GM06990 (cell line): ENCODE data around the gene YKT6.

Experiments
- DNase-seq: peaks from one replicate; pipeline ENCODE4 v3.0.0-alpha.2; 2011; ENCODE audit not compliant: insufficient read length; ENCODE audit errors: extremely low read depth
- H3K27me3 ChIP-seq: replicated peaks from 2 replicates; pipeline ENCODE4 v1.6.0; 2011; ENCODE audit warnings: low read length; ENCODE audit not compliant: control insufficient read depth, insufficient read depth
- H3K36me3 ChIP-seq: 2 replicates; pipeline ENCODE4 v1.5.1; 2011; ENCODE audit warnings: low read length; ENCODE audit not compliant: control insufficient read depth, insufficient read depth
- H3K4me3 ChIP-seq: replicated peaks from 2 replicates; pipeline ENCODE4 v1.5.1; 2011; ENCODE audit warnings: low read depth, mild to moderate bottlenecking, control low read depth, low read length
- TF ChIP-seq, protein P1 (sequence below): IDR thresholded peaks from 2 replicates; pipeline ENCODE4 v1.5.1; 2011; ENCODE audit warnings: low read length, control low read depth, mild to moderate bottlenecking, inconsistent platforms; ENCODE audit not compliant: insufficient read depth, poor library complexity, severe bottlenecking

The YKT6 gene

DNA sequence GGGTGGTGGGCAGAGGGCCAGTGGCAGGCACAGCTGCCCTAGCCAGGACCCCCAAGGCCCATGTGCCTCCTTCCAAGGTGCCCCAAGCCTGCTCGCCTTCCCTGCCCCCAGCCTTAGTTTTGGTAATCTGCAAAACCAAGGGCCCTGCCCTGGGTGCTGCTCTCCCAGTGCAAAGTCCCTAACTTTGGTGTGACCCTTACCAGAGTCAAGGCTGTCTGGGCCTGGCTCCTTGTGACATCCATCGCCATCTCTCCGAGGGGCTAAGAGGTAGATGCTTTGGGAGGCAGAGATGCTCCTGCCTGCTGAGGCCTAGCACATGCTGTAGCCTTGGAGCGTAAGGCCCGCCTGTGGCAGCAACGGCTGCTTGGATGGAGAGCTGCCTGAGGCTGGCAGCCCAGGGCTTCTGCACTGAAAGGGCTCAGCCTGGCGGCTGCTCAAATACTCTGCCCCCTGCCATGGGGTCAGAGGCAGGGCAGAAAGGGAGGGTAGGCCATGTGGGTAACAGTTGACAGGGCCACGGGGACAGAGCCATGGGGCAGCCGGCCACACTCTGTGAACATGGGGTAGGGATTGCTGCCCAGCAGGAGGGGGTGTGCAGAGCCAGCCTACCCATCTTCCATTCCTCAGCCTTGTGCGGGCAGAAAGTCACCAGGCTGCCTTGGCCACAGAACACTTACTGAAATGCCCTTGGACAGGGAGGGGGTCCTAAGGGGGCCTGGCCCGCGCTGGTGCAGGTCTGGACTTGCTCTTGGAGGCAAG lies 41.7 kb upstream of the YKT6 start:
- no peak for DNase-seq
- no peaks in the 10 kb centered on the region for H3K36me3 ChIP-seq
- TF ChIP-seq, protein P1, sequence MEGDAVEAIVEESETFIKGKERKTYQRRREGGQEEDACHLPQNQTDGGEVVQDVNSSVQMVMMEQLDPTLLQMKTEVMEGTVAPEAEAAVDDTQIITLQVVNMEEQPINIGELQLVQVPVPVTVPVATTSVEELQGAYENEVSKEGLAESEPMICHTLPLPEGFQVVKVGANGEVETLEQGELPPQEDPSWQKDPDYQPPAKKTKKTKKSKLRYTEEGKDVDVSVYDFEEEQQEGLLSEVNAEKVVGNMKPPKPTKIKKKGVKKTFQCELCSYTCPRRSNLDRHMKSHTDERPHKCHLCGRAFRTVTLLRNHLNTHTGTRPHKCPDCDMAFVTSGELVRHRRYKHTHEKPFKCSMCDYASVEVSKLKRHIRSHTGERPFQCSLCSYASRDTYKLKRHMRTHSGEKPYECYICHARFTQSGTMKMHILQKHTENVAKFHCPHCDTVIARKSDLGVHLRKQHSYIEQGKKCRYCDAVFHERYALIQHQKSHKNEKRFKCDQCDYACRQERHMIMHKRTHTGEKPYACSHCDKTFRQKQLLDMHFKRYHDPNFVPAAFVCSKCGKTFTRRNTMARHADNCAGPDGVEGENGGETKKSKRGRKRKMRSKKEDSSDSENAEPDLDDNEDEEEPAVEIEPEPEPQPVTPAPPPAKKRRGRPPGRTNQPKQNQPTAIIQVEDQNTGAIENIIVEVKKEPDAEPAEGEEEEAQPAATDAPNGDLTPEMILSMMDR: no peak
- H3K4me3 ChIP-seq: no peak overlapping the region
- H3K27me3 ChIP-seq: no peaks in the 10 kb centered on the region

- TF ChIP-seq, protein P1: no peak
Observed at GRCh38 chr7:44159824-44160630, 40.8 kb upstream of the YKT6 start.

DNA sequence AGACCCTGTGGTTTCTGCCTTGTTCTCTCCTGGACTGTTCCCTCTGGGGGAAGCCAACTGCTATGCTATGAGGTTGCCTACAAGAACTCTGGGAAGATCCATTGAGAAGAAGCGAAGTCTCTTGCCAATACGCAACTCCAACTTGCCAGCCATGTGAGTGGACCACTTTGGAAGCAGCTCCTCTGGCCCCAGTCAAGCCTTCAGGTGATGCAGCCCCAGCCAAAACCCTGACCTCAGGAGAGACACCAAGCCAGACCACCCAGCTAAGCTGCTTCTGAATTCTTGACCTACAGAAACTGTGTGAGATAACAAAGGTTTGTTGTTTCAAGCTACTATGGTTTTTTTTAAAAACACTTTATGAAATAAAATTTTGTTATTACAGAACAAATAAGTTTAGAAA lies 39.4 kb upstream of the YKT6 start:
- H3K4me3 ChIP-seq: no peak overlapping the region
- H3K36me3 ChIP-seq: no peaks in the 10 kb centered on the region
- H3K27me3 ChIP-seq: no peaks in the 10 kb centered on the region
- TF ChIP-seq, protein P1: no peak
- no peak for DNase-seq

More at GRCh38 chr7:44159824-44160630, 40.8 kb upstream of the YKT6 start:
- Histone ChIP-seq H3K27me3 (no peaks in the 10 kb centered on the region), H3K4me3 (no peak overlapping the region), H3K36me3 (no peaks in the 10 kb centered on the region)
- no peak for DNase-seq

- no peak for DNase-seq
- H3K36me3 ChIP-seq: no peaks in the 10 kb centered on the region
- no peaks in the 10 kb centered on the region for H3K27me3 ChIP-seq
- H3K4me3 ChIP-seq: no peak overlapping the region
- TF ChIP-seq, protein P1: no peak
Observed at GRCh38 chr7:44162179-44162578, 38.6 kb upstream of the YKT6 start.

DNA sequence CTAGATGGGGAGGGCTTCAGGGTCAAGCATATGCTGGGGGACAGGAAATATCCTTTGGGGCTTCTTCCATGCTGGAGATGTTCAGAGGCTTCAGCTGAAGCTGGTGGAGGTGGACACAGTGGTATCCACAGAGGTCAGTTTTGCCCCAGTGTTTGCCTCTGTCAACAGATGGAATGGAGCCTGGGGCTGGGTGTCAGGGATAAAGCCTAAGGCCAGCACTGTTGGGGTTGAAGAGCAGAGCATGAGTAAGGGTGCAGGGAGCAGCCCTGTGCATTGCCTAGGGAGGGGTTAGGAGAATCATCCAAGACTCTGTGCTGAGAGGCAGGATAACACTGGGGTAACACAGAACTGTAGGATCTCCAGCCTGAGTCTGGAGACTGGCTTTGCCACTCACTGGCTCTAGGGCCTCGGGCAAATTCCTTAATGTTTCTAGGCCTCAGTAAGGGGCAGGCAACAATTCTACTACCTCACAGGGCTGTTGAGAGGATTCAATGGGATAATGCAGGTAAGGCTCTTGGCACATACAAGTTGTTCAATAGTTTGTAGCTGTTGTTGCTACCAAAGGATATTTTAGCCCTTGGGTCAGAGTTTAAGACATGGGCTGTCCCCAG lies 37.9 kb upstream of the YKT6 start:
- no peak for DNase-seq
- Histone ChIP-seq H3K27me3 (no peaks in the 10 kb centered on the region), H3K36me3 (no peaks in the 10 kb centered on the region), H3K4me3 (no peak overlapping the region)
- TF ChIP-seq, protein P1: no peak
